DMS114 treated with DMSO at 0.1 percent for 48 hours (cell line): ENCODE data around the gene KRTAP24-1.

Experiments used
- DNase-seq: peaks from one replicate; lab custom pipeline; 2025; ENCODE audit not compliant: unreplicated experiment; lab: John Stamatoyannopoulos, UW

KRTAP24-1 gene

DNA sequence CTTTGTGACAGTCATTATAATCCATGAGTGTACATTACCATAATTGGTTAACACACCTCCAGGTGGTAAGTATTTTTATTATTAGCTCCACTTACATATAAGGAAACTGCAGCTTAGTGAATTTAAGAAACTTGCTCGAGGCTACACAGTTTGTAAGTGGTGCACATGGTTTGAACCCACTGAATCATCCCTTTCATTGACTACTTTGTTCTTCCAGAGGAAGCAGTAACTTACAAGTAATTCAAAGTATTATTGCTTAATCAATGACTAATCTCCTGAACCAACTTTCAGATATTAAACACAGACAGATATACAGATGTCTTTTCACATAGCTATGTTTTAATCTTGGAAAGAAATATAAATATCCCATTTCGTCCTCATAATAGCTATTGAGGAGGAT is 48.1 kb downstream of the KRTAP24-1 start:
- no peak for DNase-seq

DNA sequence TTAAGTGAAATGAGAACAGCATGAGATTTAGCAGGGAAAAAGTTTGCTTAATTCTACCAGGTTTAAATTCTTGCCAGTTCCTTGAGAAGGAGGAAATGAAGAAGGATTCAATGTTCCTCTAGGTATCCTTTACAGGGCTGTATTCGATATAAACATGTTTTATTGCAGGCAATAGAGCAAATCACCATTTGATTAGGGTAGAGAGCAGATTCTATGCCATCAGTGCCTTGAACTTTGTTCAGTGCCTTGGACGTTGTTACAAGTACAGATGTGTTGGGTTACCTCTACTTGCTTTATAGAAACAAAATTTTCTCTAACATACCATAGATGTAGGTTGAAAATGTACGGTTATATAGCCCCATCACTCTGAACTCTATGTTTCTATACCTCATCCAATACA is 48.7 kb downstream of the KRTAP24-1 start:
- no peak for DNase-seq

GRCh38 chr21:30233228-30234020 is 49.3 kb downstream of the KRTAP24-1 start:
- no peak for DNase-seq

DNA sequence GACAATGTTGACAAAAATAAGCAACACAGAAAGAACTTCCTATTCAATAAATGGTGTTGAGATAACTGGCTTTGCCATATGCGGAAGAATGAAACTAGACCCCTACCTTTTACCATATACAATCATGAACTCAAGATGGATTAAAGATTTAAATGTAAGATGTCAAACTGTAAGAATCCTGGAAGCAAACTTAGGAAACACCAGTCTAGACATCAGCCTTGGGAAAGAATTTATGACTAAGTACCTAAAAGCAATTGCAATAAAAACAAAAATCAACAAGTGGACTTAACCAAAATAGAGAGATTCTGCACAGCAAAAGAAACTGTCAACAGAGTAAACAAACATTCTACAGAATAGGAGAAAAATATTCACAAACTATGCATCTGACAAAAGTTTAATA is 50.7 kb downstream of the KRTAP24-1 start:
- DNase-seq: no peak
